Esophagus muscularis mucosa (tissue), 4 donors: Measurements from ENCODE around the gene LCE1B. TPM values are rescaled to one million over a fixed set of nuclear protein-coding genes. Genes with fewer than 3 reads are reported as not detected.

Experiments used
- DNase-seq: peaks from one replicate; pipeline ENCODE4 v3.0.0-alpha.2; 2017; ENCODE audit errors: extremely low spot score
- H3K27ac ChIP-seq, 4 donors: fragments of 200-600 bp; sonication (generic); replicated peaks in 1 of 4; 1 replicate in 3 of 4; 2 replicates in 1 of 4; pipeline ENCODE4 v1.5.1; 2016 to 2019; ENCODE audit warnings: mild to moderate bottlenecking in 1 of 4
- H3K27me3 ChIP-seq, 4 donors: fragments of 200-600 bp; sonication (generic); one replicate each; pipeline versions ENCODE4 v1.5.1 to v1.6.0; 2016 to 2019
- H3K36me3 ChIP-seq, 4 donors: fragments of 200-600 bp; sonication (generic); one replicate each; pipeline ENCODE4 v1.5.1; 2016 to 2019
- H3K4me1 ChIP-seq, 4 donors: fragments of 200-600 bp; sonication (generic); one replicate each; pipeline ENCODE4 v1.5.1; 2016 to 2019
- H3K4me3 ChIP-seq, 4 donors: fragments of 200-600 bp; sonication (generic); 1 replicate in 2 of 4; 2 replicates in 2 of 4; pipeline ENCODE4 v1.5.1; 2016 to 2019; ENCODE audit warnings: mild to moderate bottlenecking in 4 of 4, moderate library complexity in 1 of 4
- H3K9me3 ChIP-seq, 4 donors: fragments of 200-600 bp; sonication (generic); 1 replicate in 3 of 4; 2 replicates in 1 of 4; pipeline ENCODE4 v1.5.1; 2016 to 2019
- EP300 ChIP-seq: sonication (generic); formaldehyde crosslinking; IDR thresholded peaks from one replicate; pipeline ENCODE4 v1.6.1; 2017; ENCODE audit warnings: antibody characterized with exemption
- POLR2A ChIP-seq: fragments of 450-650 bp; IDR thresholded peaks from one replicate; pipeline ENCODE4 v1.6.1; 2017; ENCODE audit warnings: antibody characterized with exemption, moderate library complexity, mild to moderate bottlenecking, low read depth
- POLR2AphosphoS5 ChIP-seq, 2 donors: sonication (generic); formaldehyde crosslinking; IDR thresholded peaks; one replicate each; pipeline ENCODE4 v1.6.1; 2017; ENCODE audit warnings: antibody characterized with exemption in 2 of 2
- WGBS: methylation state at CpG from one replicate; pipeline ENCODE4 v1.1.5; 2018; 5-methylcytosine and 5-hydroxymethylcytosine counted together
- intact Hi-C: fragments of 100-400 bp; cut with DNase I; formaldehyde crosslinking; loops from one replicate; pipeline ENCODE4 v1.15.1; 2023
- total RNA-seq, 4 donors: library from RNA; depleted of rRNA; stranded (reverse); fragments of >200 nt; gene quantifications; one replicate each; pipeline versions ENCODE4 v1.1.0 to v1.2.1, GENCODE V29; 2016
- TF ChIP-seq, protein P1 (sequence below), 3 experiments: fragments of 200-600 bp in 2 of 3; fragments of 450-650 bp in 1 of 3; sonication (generic) in 2 of 3; IDR thresholded peaks; one replicate each; pipeline ENCODE4 v1.5.1; 2017 to 2019; ENCODE audit warnings: antibody characterized with exemption in 3 of 3, mild to moderate bottlenecking in 2 of 3, moderate library complexity in 1 of 3

Gene LCE1B
- total RNA-seq, 4 donors from 2014 or later = not detected

DNA sequence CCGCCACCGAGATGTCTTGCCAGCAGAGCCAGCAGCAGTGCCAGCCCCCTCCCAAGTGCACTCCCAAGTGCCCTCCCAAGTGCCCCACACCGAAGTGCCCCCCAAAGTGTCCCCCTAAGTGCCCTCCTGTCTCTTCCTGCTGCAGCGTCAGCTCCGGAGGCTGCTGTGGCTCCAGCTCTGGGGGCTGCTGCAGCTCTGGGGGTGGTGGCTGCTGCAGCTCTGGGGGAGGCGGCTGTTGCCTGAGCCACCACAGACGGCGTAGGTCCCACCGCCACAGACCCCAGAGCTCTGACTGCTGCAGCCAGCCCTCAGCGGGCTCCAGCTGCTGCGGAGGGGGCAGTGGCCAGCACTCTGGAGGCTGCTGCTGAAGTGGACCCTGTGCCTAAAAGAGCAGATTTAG, 35.4 kb upstream of the LCE1B start:
- intact Hi-C loops = no loop called here

DNA sequence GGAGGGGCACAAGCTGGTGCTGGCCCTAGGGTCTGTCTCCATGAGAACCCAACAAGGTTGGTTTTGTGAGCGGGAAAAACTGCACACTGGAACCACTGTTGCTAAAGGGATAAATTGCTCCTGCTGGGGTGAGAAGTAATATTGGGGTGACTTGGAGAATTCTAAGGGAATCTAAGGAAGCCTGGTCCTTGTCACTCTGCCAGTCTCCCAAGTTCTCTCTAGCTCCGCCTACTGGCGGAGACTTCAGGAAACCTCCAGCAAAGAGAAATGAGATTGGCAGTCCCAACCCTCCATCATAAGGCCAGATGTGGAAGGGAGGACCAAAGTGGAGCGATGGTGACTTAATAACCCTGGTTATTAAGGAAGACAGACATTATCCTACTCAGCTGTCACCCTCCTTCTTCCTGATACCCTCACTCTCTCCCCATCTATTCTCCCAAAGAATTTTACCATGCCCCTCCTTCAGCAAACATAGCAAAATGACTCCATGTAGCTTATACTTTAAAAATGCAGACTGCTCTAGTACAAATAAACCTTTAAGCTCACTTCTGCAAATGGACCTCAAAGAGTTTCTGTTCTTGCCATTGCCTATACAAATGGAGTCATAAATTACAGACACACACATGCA, 34.1 kb upstream of the LCE1B start:
- H3K27ac ChIP-seq = no peak overlapping the region
- WGBS = 67% methylated on average over 4 of the region's 4 CpGs
- no peaks in the 10 kb centered on the region for H3K4me1 ChIP-seq
- intact Hi-C loops = no loop called here
- no peak for DNase-seq
- H3K9me3 ChIP-seq = no peaks in the 10 kb centered on the region
- peaks cover 0 to 4% (median 0%) of the 10 kb centered on the region in 4 donors for H3K27me3 ChIP-seq
- TF ChIP-seq, protein P1, sequence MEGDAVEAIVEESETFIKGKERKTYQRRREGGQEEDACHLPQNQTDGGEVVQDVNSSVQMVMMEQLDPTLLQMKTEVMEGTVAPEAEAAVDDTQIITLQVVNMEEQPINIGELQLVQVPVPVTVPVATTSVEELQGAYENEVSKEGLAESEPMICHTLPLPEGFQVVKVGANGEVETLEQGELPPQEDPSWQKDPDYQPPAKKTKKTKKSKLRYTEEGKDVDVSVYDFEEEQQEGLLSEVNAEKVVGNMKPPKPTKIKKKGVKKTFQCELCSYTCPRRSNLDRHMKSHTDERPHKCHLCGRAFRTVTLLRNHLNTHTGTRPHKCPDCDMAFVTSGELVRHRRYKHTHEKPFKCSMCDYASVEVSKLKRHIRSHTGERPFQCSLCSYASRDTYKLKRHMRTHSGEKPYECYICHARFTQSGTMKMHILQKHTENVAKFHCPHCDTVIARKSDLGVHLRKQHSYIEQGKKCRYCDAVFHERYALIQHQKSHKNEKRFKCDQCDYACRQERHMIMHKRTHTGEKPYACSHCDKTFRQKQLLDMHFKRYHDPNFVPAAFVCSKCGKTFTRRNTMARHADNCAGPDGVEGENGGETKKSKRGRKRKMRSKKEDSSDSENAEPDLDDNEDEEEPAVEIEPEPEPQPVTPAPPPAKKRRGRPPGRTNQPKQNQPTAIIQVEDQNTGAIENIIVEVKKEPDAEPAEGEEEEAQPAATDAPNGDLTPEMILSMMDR (IDR thresholded peaks at IDR 0.05) = no peak
- TF ChIP-seq POLR2AphosphoS5 (IDR thresholded peaks at IDR 0.05) (no peak), EP300 (no peak), POLR2A (no peak)
- no peaks in the 10 kb centered on the region for H3K36me3 ChIP-seq
- H3K4me3 ChIP-seq = no peak overlapping the region

More for the DNA sequence above, 35.4 kb upstream of the LCE1B start:
- Histone ChIP-seq H3K4me1 (no peaks in the 10 kb centered on the region), H3K27me3 (peaks cover 0 to 4% (median 0%) of the 10 kb centered on the region in 4 donors), H3K4me3 (no peak overlapping the region), H3K9me3 (no peaks in the 10 kb centered on the region), H3K36me3 (no peaks in the 10 kb centered on the region), H3K27ac (no peak overlapping the region)
- TF ChIP-seq EP300 (no peak), POLR2AphosphoS5 (IDR thresholded peaks at IDR 0.05) (no peak), POLR2A (no peak)
- TF ChIP-seq, protein P1 (IDR thresholded peaks at IDR 0.05) = no peak
- DNase-seq = no peak
- 65% methylated on average over 9 of the region's 11 CpGs for WGBS

DNA sequence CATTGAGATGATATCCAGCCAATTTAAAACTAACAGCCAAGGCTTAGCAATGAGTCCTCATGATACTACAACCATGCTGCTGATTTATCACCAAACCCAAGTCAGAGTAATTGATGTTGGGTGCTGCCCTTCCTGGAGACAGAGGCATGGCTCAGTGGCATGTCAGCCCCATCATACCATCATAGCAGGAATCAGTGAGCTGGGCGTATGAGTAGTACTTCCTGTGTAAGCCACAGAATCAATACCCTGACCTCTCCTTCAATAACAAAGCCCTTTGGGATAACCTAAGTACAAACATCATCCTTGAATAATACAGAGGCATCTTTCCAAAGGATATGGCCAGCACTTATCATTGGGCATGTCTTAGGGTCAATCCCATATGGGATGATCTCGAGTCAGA, 28.7 kb upstream of the LCE1B start:
- no peaks in the 10 kb centered on the region for H3K4me1 ChIP-seq

DNA sequence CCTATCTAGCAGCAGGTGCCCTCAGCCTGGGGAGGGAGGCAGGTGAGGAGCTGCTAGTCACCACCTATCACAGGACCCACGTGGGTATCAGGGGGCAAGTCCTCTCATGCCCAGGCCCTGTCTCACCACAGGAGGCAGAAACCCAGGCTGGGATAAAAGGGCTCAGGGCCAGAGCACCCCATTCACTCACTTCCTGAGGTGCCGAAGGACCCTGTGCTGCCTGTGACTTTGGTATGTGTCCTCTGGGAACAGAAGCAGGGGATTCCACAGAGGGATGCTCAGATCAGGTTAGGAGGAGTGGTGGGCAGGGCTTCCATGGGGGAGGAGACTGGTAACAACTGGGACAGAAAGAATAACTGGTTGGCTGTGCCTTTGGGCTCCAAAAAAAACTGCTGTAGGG, 25.7 kb upstream of the LCE1B start, which contains the start of gene LCE1E:
Gene LCE1E (plus strand): TSS at position 181 of the 400 bp plus-strand sequence. CDS start 1,043 bp downstream, outside the sequence.
- H3K36me3 ChIP-seq = no peaks in the 10 kb centered on the region
- DNase-seq = no peak
- WGBS = 69% methylated on average over 2 of the region's 2 CpGs
- no peak within 1 kb of the TSS for H3K27ac ChIP-seq
- H3K27me3 ChIP-seq = no peaks in the 10 kb centered on the region
- no peaks in the 10 kb centered on the region for H3K9me3 ChIP-seq
- H3K4me1 ChIP-seq = no peaks in the 10 kb centered on the region
- H3K4me3 ChIP-seq = no peak within 1 kb of the TSS
- TF ChIP-seq, protein P1 (IDR thresholded peaks at IDR 0.05) = no peak
- TF ChIP-seq POLR2A (no peak), POLR2AphosphoS5 (IDR thresholded peaks at IDR 0.05) (no peak), EP300 (no peak)
- intact Hi-C loops = no loop called here

More for the DNA sequence above, 28.7 kb upstream of the LCE1B start:
- no peak overlapping the region for H3K4me3 ChIP-seq
- H3K36me3 ChIP-seq = no peaks in the 10 kb centered on the region
- TF ChIP-seq POLR2AphosphoS5 (IDR thresholded peaks at IDR 0.05) (no peak), POLR2A (no peak), EP300 (no peak)
- TF ChIP-seq, protein P1 (IDR thresholded peaks at IDR 0.05) = no peak
- intact Hi-C loops = no loop called here
- H3K27me3 ChIP-seq = no peaks in the 10 kb centered on the region
- no peak for DNase-seq
- no peaks in the 10 kb centered on the region for H3K9me3 ChIP-seq
- no peak overlapping the region for H3K27ac ChIP-seq
- WGBS = 70% methylated on average over 1 of the region's 2 CpGs

DNA sequence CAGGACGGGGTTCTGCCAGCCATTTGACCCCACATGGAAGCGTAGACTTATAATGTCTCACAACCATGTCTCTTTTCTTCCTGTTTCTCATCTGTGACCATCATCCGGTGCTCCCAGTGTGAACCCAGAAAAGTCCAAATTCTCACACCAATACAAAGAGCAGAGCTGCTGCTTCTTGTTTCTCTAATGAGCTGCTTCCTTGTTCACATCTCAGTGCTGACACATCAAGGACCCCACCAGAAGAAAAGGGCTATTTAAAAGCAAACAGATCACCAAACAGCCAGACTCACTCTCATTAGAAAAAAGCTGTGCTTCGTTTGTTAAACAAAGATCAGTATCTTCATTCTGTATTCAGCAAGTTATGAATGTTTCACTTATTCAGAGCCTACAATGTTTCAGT, 16.1 kb upstream of the LCE1B start:
- intact Hi-C loops = no loop called here
- Histone ChIP-seq H3K27ac (no peak overlapping the region), H3K4me3 (no peak overlapping the region), H3K27me3 (no peaks in the 10 kb centered on the region), H3K4me1 (no peaks in the 10 kb centered on the region), H3K9me3 (no peaks in the 10 kb centered on the region), H3K36me3 (no peaks in the 10 kb centered on the region)
- peak; percentile 19 for DNase-seq
- WGBS = 71% methylated on average over 4 of the region's 4 CpGs
- no peak for TF ChIP-seq EP300
- TF ChIP-seq POLR2AphosphoS5 (IDR thresholded peaks at IDR 0.05) = no peak
